A673 (cell line): ENCODE measurements around the gene CARF. TPM values are rescaled to one million over a fixed set of nuclear protein-coding genes. Genes with fewer than 3 reads are reported as not detected.

Source experiments
- BruUV-seq: library from RNA; stranded (reverse); fragments of 400-500 nt; replicated peaks from 2 replicates; lab custom pipeline; 2021; lab: Mats Ljungman, UMichigan
- CTCF ChIA-PET: fragments of 300-600 bp; sonication (Branson Sonifier 250); formaldehyde crosslinking; loops from one replicate; lab custom pipeline; 2022; ENCODE audit warnings: antibody characterized with exemption; lab: Charles Lee
- POLR2A ChIA-PET: fragments of 300-600 bp; sonication (Branson Sonifier 250); formaldehyde crosslinking; loops from one replicate; lab custom pipeline; 2022; ENCODE audit warnings: antibody characterized with exemption; ENCODE audit not compliant: low non-redundant PET; lab: Charles Lee
- DNase-seq: peaks from one replicate; pipeline ENCODE4 v3.0.0-alpha.2; 2015; ENCODE audit warnings: low spot score
- H3K27ac ChIP-seq: fragments of 200-600 bp; sonication (generic); 2 replicates; pipeline ENCODE4 v1.5.1; 2016; ENCODE audit warnings: mixed run types, low read depth, mild to moderate bottlenecking, mixed read lengths, antibody characterized with exemption, low read length; ENCODE audit not compliant: poor library complexity, severe bottlenecking
- H3K27me3 ChIP-seq: fragments of 200-600 bp; sonication (generic); replicated peaks from 2 replicates; pipeline ENCODE4 v1.6.1; 2017; ENCODE audit warnings: mixed run types, low read depth, mild to moderate bottlenecking, mixed read lengths, antibody characterized with exemption, low read length; ENCODE audit not compliant: insufficient read depth, poor library complexity
- H3K36me3 ChIP-seq: fragments of 200-600 bp; sonication (generic); 2 replicates; pipeline ENCODE4 v1.6.1; 2016; ENCODE audit warnings: mixed run types, mild to moderate bottlenecking, mixed read lengths, antibody characterized with exemption, low read length; ENCODE audit not compliant: insufficient read depth, poor library complexity, severe bottlenecking
- H3K4me1 ChIP-seq: fragments of 200-600 bp; sonication (generic); 2 replicates; pipeline ENCODE4 v1.6.1; 2017; ENCODE audit warnings: mixed run types, mild to moderate bottlenecking, mixed read lengths, antibody characterized with exemption, low read length; ENCODE audit not compliant: insufficient read depth, poor library complexity, severe bottlenecking
- H3K4me3 ChIP-seq: fragments of 200-600 bp; sonication (generic); 2 replicates; pipeline ENCODE4 v1.5.1; 2016; ENCODE audit warnings: low read depth, mixed run types, mild to moderate bottlenecking, mixed read lengths, low read length; ENCODE audit not compliant: poor library complexity, severe bottlenecking
- H3K9me3 ChIP-seq: fragments of 200-600 bp; sonication (generic); 2 replicates; pipeline ENCODE4 v1.6.1; 2016; ENCODE audit warnings: mixed run types, low read depth, mild to moderate bottlenecking, mixed read lengths, antibody characterized with exemption, low read length; ENCODE audit not compliant: poor library complexity, severe bottlenecking
- CTCF ChIP-seq: fragments of 300-800, 200-600 bp; sonication (generic); conservative IDR thresholded peaks from 2 replicates; pipeline ENCODE4 v1.5.1; 2017; ENCODE audit warnings: low read depth, mild to moderate bottlenecking, antibody characterized with exemption, low read length, moderate library complexity, mixed read lengths
- EZH2 ChIP-seq: fragments of 200-600 bp; sonication (generic); IDR thresholded peaks from 2 replicates; pipeline ENCODE4 v1.6.1; 2017; ENCODE audit warnings: borderline replicate concordance, low read depth, mild to moderate bottlenecking, mixed read lengths, antibody characterized with exemption, low read length; ENCODE audit not compliant: poor library complexity, severe bottlenecking
- intact Hi-C: fragments of 100-400 bp; cut with micrococcal nuclease; formaldehyde crosslinking; loops from one replicate; pipeline ENCODE4 v1.10.0; 2022; ENCODE audit not compliant: unreplicated experiment
- total RNA-seq: library from RNA; stranded (reverse); gene quantifications from 2 replicates; pipeline ENCODE4 v1.2.3, GENCODE V29; 2021

CARF gene
- total RNA-seq, 1 experiment from 2014 or later = 5.1 TPM

GRCh38 chr2:202950592-202950991 lies 38.5 kb downstream of the CARF start:
- DNase-seq = no peak
- H3K4me1 ChIP-seq = no peaks in the 10 kb centered on the region
- POLR2A ChIA-PET = no interaction called here
- intact Hi-C loops = no loop called here
- H3K27ac ChIP-seq = no peak overlapping the region
- H3K36me3 ChIP-seq = no peaks in the 10 kb centered on the region
- H3K9me3 ChIP-seq = peaks cover 3% of the 10 kb centered on the region
- no peaks in the 10 kb centered on the region for H3K27me3 ChIP-seq
- CTCF ChIA-PET = no interaction called here
- no peak overlapping the region for H3K4me3 ChIP-seq
- TF ChIP-seq EZH2 (no peak), CTCF (no peak)
- BruUV-seq = no TSS peak

- DNase-seq = no peak
- ChIA-PET POLR2A (no interaction called here), CTCF (no interaction called here)
- no peak for TF ChIP-seq CTCF
- TF ChIP-seq EZH2 = no peak
- Histone ChIP-seq H3K9me3 (no peaks in the 10 kb centered on the region), H3K4me3 (no peak overlapping the region), H3K27me3 (no peaks in the 10 kb centered on the region), H3K4me1 (peaks cover 2% of the 10 kb centered on the region), H3K36me3 (no peaks in the 10 kb centered on the region), H3K27ac (no peak overlapping the region)
- BruUV-seq = no TSS peak
- intact Hi-C loops = no loop called here
Measured at GRCh38 chr2:202960524-202960923, 48.4 kb downstream of the CARF start.

- H3K36me3 ChIP-seq = no peaks in the 10 kb centered on the region
- no peak overlapping the region for H3K4me3 ChIP-seq
- H3K27me3 ChIP-seq = no peaks in the 10 kb centered on the region
- H3K27ac ChIP-seq = no peak overlapping the region
- ChIA-PET POLR2A (no interaction called here), CTCF (no interaction called here)
- no peak for TF ChIP-seq EZH2
- no peak for TF ChIP-seq CTCF
- no peaks in the 10 kb centered on the region for H3K9me3 ChIP-seq
- no TSS peak for BruUV-seq
- no peak for DNase-seq
- peaks cover 5% of the 10 kb centered on the region for H3K4me1 ChIP-seq
- intact Hi-C loops = no loop called here
Measured at GRCh38 chr2:202963712-202964111, 51.6 kb downstream of the CARF start.
